Right hindlimb (tissue), 1 donor: Measurements from ENCODE around the gene PLA2G3.

Experiments used
- DNase-seq: peaks from one replicate; pipeline ENCODE4 v3.0.0-alpha.2; 2018

Gene PLA2G3

DNA sequence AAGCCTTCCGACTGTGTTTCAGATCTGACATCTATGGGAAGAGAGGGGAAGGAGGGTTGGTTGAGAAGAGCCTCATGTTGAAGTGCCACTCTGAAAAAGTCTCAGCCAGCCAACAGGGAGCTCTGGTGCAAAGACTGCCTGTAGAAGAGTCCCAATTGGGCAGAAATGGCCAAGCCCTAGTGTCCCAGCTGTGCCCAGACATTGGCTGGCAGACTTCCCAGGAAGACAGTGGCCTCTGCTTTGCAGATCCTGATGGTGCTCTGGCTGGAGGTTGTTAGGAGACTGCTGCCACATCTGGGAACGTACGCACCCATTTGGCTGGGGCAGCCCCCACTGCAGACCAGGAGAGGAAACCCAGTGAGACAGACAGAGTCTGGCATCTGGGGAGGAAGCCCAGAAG lies 3.2 kb upstream of the PLA2G3 start:
- DNase-seq: no peak

DNA sequence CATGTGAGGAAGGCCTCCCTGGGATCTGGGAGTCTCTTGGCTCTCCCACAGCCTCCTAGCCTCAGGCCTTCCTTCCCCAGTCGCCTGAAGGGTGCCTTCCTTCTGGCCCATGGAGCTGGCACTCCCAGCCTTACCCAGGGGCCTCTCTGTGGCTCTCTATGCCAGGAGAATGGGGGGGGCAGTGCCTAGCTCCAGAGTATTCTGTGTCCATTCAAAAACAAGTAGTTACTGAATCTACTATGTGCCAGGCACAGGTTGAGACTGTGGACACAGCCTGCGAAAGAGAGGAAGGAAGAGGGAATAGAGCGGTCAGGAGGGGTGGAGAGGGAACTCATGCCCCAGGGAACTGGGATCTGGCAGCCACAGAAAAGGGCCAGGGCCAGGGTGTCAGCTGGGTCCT lies 2.7 kb upstream of the PLA2G3 start:
- DNase-seq: no peak

GRCh38 chr22:31142285-31142684 lies 2.0 kb upstream of the PLA2G3 start:
- DNase-seq: no peak

DNA sequence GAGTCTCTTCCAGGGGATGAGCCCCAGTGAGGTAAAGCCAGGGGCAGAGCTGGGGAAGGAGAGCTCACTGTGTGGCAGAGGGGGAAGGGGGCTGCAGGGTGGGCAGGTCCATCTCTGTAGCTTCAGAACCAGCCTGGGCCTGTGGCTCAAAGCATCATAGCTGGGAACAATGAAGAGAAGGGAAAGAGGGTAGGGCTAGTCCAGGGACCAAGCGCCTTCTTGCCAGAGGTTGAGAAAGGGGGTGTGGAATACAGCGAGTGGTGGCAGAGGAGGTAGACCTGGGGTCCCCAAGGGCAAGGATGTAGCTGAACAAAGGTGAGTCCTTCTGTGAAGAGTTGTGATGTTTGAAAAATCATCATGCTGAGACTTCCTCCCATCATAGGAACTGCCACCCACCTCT lies 1.2 kb upstream of the PLA2G3 start:
- DNase-seq: no peak

GRCh38 chr22:31140746-31141145 lies 438 bp upstream of the PLA2G3 start:
- DNase-seq: no peak

DNA sequence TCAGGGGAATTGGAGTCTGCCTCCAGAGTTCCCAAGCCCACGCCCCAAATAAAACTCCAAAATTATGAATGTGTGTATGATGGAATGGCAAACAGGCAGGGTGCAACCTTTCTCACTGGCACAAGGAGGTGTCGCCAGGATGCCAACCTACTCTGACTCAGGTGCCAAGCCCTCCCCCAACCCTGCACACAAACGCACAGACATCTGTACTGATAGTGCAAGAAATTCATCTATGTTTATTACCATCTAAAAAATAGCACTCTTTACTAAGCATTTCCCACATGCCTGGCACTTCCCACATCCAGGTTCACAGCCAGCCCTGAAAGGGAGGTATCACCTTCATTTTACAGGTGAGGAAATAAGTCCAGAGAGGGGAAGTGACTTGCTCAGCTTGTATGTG lies 1.2 kb downstream of the PLA2G3 start:
- no peak for DNase-seq

- no peak for DNase-seq
Measured at GRCh38 chr22:31138126-31138525, 2.2 kb downstream of the PLA2G3 start.

GRCh38 chr22:31137721-31138120 lies 2.6 kb downstream of the PLA2G3 start:
- DNase-seq: no peak

DNA sequence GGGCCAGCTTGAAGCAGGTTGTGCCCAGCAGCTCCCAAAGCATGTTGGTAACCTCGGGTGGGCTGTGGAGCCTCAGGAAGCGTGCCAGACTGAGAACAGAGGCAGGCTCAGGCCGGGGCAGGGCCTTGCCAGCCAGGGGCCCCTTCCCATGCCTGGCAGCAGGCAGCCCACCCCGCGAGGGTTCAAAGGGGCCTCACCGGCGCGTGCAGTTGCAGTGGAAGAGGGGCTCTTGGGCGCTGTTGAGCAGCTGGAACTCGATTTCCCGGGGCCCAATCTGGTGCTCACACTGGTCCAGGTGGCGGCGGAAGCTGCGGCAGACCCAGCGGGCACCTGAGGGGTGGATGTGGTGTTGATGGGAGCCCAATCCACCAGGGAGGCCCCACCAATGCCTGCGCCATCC lies 3.6 kb downstream of the PLA2G3 start:
- no peak for DNase-seq

GRCh38 chr22:31136155-31136554 lies 4.2 kb downstream of the PLA2G3 start:
- DNase-seq: no peak

DNA sequence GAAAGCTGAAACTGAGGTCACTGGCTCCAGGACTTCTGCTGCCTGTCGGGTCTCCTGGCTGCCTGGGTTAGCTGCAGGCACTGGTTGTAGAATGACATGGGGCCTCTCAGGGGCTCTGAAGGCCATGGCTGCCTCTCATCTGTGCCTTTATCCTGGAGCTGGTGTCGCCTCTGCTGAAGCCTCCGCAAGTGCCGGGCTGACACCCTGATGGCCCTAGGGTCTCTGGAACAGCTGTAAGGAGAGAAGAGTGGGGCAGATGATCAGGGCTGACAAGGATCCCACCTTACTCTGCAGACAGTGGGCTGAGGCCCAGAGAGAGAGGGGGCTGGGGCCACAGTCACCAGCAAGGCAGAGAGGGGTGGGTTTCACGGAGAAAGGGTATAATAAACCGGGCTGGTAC lies 4.6 kb downstream of the PLA2G3 start:
- no peak for DNase-seq

DNA sequence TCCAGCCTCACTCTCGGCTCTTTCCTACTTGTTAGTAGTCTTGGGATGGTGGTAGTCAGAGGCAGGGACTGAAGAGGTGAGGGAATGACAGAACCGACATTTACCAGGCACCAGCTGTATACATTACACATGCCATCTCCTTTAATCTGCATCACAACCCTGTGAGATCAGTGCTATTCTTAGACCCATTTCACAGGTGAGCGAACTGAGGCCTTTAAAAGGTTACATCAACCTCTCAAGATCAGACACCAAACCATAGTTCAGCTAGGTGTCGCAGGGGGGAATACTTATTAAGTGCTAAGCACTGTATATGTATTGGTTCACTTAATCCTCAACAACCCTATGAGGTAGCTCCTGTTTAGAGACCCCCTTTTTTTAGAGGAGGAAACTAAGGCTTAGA lies 5.6 kb downstream of the PLA2G3 start:
- DNase-seq: no peak

- DNase-seq: no peak
Measured at GRCh38 chr22:31133911-31134310, 6.4 kb downstream of the PLA2G3 start.

GRCh38 chr22:31130873-31131272 lies 9.4 kb downstream of the PLA2G3 start:
- DNase-seq: no peak

- DNase-seq: no peak
Measured at GRCh38 chr22:31128156-31128555, 12.2 kb downstream of the PLA2G3 start.

GRCh38 chr22:31127181-31127772 lies 13.0 kb downstream of the PLA2G3 start:
- DNase-seq: no peak

GRCh38 chr22:31126869-31127175 lies 13.5 kb downstream of the PLA2G3 start:
- no peak for DNase-seq

DNA sequence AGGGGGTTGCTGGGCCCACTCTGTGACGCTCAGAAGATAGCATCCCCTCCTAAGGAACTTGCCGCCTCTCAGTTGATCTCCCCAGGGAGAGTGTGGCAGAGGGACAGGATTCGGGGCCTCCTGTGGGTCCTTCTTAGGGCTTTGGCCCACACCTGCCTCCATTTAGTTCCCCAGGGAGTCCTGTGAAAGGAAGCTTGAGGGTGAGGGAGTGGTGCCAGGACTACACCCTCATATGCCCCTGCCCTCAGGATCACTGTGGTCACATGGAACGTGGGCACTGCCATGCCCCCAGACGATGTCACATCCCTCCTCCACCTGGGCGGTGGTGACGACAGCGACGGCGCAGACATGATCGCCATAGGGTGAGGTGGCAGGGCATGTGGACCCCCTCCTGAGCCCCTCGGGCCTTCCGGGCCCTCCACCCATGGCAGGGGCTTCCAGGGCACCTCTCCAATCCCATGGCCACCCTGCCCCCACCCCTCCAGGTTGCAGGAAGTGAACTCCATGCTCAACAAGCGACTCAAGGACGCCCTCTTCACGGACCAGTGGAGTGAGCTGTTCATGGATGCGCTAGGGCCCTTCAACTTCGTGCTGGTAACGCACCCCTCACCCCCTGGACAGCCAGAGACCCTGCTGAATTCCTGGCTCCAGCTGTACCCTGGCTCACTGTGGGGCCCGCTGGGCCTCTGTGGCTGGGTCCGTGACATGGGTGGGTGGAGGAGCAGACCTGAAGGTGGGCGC lies 14.0 kb downstream of the PLA2G3 start:
- no peak for DNase-seq

DNA sequence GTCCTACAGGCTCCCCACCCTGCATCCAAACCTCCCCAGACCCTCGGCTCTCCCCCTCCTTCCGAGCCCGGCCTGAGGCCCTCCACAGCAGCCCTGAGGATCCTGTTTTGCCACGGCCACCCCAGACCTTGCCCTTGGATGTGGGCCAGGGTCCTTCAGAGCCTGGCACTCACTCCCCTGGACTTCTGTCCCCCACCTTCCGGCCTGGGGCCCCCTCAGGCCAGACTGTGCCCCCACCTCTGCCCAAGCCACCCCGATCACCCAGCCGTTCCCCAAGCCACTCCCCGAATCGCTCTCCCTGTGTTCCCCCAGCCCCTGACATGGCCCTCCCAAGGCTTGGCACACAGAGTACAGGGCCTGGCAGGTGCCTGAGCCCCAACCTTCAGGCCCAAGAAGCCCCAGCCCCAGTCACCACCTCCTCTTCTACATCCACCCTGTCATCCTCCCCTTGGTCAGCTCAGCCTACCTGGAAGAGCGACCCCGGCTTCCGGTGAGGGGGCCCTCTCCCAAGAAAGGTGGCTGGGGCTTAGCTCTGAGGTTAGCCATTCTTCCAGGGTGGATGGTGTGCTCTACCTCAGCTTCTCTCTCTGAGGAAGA lies 14.7 kb downstream of the PLA2G3 start:
- no peak for DNase-seq

DNA sequence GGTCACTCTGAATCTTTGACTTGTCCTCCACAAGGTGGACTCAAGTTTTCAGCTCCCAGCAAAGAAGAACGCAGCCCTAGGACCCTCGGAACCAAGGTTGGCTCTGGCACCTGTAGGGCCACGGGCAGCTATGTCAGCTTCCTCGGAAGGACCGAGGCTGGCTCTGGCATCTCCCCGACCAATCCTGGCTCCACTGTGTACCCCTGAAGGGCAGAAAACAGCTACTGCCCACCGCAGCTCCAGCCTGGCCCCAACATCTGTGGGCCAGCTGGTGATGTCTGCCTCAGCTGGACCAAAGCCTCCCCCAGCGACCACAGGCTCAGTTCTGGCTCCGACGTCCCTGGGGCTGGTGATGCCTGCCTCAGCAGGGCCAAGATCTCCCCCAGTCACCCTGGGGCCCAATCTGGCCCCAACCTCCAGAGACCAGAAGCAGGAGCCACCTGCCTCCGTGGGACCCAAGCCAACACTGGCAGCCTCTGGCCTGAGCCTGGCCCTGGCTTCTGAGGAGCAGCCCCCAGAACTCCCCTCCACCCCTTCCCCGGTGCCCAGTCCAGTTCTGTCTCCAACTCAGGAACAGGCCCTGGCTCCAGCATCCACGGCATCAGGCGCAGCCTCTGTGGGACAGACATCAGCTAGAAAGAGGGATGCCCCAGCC lies 15.4 kb downstream of the PLA2G3 start:
- DNase-seq: no peak

- no peak for DNase-seq
Measured at GRCh38 chr22:31124290-31124689, 16.0 kb downstream of the PLA2G3 start.

DNA sequence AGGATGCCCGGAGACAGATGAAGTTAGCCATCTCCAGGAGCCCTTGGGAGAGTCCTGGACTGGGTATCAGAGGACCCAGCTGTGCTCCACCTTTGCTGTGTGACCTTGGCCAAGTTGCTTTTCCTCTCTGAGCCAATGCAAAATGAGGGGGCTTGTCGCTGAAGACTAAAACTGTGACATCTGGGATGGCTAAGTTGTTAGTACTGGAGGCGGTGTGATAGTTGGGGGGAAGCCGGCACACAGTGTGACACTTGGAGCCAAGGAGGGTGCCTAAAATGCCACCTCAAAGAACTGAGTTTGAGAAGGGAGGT lies 17.1 kb downstream of the PLA2G3 start:
- DNase-seq: no peak

DNA sequence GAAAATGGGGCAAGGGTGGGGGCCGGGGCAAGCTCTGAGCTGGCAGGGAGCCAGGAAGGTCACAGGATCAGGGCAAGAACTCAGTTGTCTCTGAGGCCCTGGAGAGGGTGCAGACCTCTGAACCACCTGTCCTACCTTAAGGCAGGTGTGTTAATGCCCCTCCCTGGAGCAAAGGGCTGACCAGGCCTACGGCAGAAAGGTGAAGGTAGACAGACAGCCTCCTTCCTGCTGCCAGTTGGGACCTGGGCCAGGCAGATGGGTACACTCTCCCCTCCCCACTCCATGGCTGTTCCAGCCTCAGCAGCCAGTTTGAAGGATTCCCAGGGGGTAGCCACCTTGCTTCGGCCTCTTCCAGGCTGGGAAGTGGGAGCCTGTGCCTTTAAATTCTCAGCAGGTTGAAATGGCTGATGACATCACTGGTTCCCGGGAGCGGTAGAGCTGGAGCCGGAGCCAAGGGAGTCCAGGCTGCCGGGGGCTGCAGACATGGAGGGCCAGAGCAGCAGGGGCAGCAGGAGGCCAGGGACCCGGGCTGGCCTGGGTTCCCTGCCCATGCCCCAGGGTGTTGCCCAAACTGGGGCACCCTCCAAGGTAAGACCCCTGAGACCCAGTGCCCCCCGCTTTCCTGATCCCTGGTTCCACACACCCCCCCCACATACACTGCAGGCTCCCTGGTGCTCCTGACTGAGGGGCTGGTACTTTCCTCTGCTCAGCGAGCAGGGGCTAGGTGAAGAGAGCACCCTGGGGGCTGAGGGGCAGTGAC lies 17.6 kb downstream of the PLA2G3 start, which contains the start of gene INPP5J:
Gene INPP5J (plus strand): TSS at position 435 of the 760 bp plus-strand sequence. CDS start 49 bp downstream, at position 484.
- peak; percentile 58 for DNase-seq

DNA sequence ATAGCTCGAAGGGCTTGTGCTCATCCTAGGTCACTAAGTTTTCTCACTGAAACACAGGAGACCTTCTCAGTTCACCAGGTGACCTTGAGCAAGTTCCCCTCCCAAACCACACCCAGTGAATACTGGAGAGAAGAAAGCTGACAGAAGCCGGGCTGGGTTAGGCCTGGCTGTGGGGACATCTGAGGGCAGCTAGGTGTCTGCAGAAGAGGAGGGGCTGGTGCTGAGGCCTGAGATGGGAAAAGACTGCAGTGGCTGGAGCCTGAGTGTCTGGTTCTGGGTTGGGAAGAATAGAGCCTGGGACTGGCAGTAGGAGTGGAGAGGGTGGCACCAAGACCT lies 18.1 kb downstream of the PLA2G3 start:
- DNase-seq: no peak
